Measurements from ENCODE around the gene SERPINA5.

DNA sequence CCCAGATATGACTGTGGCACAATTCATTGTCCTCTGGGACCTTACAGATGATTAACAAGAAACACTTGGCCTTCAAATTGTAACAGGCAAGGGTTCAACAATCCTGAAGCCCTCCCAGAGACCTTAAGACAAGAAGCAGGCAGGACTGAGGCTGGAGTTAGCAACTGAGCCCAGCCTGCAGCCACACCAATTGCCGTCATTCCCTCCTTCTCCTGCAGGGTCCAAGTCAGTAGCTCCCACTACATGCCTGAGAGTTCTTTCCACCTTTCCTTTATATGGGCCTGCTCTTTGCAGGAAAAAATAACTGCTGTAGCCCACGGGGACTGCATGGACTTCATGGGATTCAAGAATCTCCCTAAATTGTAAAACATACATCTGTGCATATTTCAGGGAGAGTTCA lies 22.4 kb upstream of the SERPINA5 start:
- TF ChIP-seq SIN3A (IDR thresholded peaks at IDR 0.05; ENCODE audit: low read depth) (no peak), POLR2A (IDR thresholded peaks at IDR 0.05; ENCODE audit: borderline replicate concordance, extremely low read depth, insufficient read depth, insufficient read length) (no peak)
